GM06990 (cell line): ENCODE data around the gene ATP13A5.

ENCODE experiments used
- DNase-seq: peaks from one replicate; pipeline ENCODE4 v3.0.0-alpha.2; 2011; ENCODE audit not compliant: insufficient read length; ENCODE audit errors: extremely low read depth
- H3K27me3 ChIP-seq: replicated peaks from 2 replicates; pipeline ENCODE4 v1.6.0; 2011; ENCODE audit warnings: low read length; ENCODE audit not compliant: control insufficient read depth, insufficient read depth
- H3K36me3 ChIP-seq: 2 replicates; pipeline ENCODE4 v1.5.1; 2011; ENCODE audit warnings: low read length; ENCODE audit not compliant: control insufficient read depth, insufficient read depth
- H3K4me3 ChIP-seq: replicated peaks from 2 replicates; pipeline ENCODE4 v1.5.1; 2011; ENCODE audit warnings: low read depth, mild to moderate bottlenecking, control low read depth, low read length
- CTCF ChIP-seq: IDR thresholded peaks from 2 replicates; pipeline ENCODE4 v1.5.1; 2011; ENCODE audit warnings: low read length, control low read depth, mild to moderate bottlenecking, inconsistent platforms; ENCODE audit not compliant: insufficient read depth, poor library complexity, severe bottlenecking

ATP13A5 gene

GRCh38 chr3:193403307-193403706 lies 24.8 kb upstream of the ATP13A5 start:
- no peak for TF ChIP-seq CTCF
- no peaks in the 10 kb centered on the region for H3K27me3 ChIP-seq
- no peaks in the 10 kb centered on the region for H3K36me3 ChIP-seq
- no peak overlapping the region for H3K4me3 ChIP-seq
- no peak for DNase-seq

GRCh38 chr3:193400304-193400703 lies 21.8 kb upstream of the ATP13A5 start:
- no peaks in the 10 kb centered on the region; the same call in 1 of the 2 replicates for H3K27me3 ChIP-seq
- H3K36me3 ChIP-seq = no peaks in the 10 kb centered on the region
- DNase-seq = no peak
- no peak overlapping the region for H3K4me3 ChIP-seq
- no peak for TF ChIP-seq CTCF

GRCh38 chr3:193396451-193397244 lies 18.1 kb upstream of the ATP13A5 start:
- H3K27me3 ChIP-seq = no peaks in the 10 kb centered on the region; the same call in 1 of the 2 replicates
- DNase-seq = no peak
- TF ChIP-seq CTCF = no peak

GRCh38 chr3:193391902-193392301 lies 13.3 kb upstream of the ATP13A5 start:
- H3K27me3 ChIP-seq = no peaks in the 10 kb centered on the region
- no peak overlapping the region for H3K4me3 ChIP-seq
- no peak for DNase-seq
- no peaks in the 10 kb centered on the region for H3K36me3 ChIP-seq
- TF ChIP-seq CTCF = no peak

More at GRCh38 chr3:193396451-193397244, 18.1 kb upstream of the ATP13A5 start:
- H3K36me3 ChIP-seq = no peaks in the 10 kb centered on the region
- no peak overlapping the region for H3K4me3 ChIP-seq

GRCh38 chr3:193389335-193389734 lies 10.8 kb upstream of the ATP13A5 start:
- DNase-seq = no peak
- H3K4me3 ChIP-seq = no peak overlapping the region
- no peaks in the 10 kb centered on the region for H3K27me3 ChIP-seq
- no peak for TF ChIP-seq CTCF
- no peaks in the 10 kb centered on the region for H3K36me3 ChIP-seq
